ENCODE results near the gene RPL13. TPM values are rescaled to one million over a fixed set of nuclear protein-coding genes. Genes with fewer than 3 reads are reported as not detected.

RPL13 gene
- total RNA-seq, 1 donor from 2014 or later, result 4,195 TPM

- no peak for DNase-seq (ENCODE audit: low read depth)
These were observed 15.2 kb upstream of the RPL13 start for GRCh38 chr16:89545044-89545830.

GRCh38 chr16:89545831-89546574, 14.5 kb upstream of the RPL13 start:
- no peak for DNase-seq (ENCODE audit: low read depth)

GRCh38 chr16:89546781-89547180, 13.7 kb upstream of the RPL13 start:
- no peak for DNase-seq (ENCODE audit: low read depth)

- DNase-seq (ENCODE audit: low read depth), result no peak
These were observed 13.2 kb upstream of the RPL13 start for GRCh38 chr16:89547291-89547690.

DNA sequence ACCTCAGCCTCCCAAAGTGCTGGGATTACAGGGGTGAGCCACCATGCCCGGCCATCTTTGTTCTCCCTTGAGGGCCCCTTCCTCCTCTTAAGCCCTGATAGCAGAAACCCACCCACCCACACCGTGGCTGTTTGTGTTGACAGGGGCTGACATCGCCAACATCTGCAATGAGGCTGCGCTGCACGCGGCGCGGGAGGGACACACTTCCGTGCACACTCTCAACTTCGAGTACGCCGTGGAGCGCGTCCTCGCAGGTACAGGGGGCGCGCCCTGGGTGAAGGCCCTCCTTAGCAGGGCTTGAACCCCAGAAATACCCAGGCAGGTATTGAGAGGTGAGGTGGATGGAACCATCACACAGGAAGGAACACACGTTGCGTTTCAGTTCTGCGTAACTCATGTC, 12.6 kb upstream of the RPL13 start:
- DNase-seq (ENCODE audit: low read depth), result no peak

DNA sequence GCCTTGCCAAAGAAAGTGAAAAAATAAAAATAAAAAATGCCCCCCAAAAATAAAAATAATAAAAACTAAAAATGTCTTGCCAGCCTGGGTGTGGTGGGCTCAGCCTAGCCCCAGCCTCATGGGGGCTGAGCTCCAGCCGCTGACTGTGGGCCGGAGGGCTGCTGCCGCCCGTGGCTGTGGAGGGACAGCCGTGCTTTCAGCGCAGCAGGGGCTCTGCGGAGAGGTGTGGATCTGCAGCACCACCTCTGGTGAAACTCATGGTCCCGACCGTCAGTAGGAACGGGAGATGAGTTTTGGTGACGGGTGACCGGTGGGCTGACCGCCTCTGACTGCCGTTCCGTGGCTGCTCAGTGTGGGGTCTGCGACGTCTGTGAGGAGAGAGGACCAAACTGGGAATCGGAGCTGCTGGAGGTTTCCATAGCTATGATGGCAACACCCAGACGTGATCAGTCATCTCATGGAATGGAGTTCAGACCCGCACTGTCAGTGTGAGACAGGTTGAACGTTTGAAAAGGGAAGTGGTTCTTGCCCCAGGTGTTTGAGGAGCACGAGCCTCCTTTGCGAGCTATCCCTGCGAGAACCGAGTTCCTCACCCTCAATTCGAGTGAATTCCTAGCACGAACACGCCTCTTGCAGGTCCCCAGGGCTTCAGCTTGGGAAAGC, 12.0 kb upstream of the RPL13 start:
- DNase-seq (ENCODE audit: low read depth), result no peak

GRCh38 chr16:89549007-89549700, 11.3 kb upstream of the RPL13 start:
- no peak for DNase-seq (ENCODE audit: low read depth)

DNA sequence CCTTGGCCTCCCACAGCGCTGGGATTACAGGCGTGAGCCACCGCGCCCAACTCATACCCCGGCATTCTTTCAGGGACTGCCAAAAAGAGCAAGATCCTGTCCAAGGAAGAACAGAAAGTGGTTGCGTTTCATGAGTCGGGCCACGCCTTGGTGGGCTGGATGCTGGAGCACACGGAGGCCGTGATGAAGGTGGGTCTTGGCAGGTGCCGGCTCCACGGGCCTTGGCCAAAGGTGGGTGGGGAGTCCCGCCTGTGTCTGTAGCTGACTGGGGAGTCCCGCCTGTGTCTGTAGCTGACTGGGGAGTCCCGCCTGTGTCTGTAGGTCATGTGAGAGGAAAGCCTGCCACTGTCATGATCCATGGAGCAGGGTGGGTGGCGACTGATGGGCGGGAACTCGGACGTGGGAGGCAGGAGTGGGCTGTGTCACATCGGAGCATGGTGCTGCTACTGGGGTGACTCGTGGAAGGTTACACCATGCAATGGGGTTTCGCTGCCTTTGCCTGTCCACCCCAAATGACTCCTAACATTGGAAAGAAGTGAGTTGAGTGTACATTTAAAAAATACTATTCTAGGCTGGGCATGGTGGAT, 10.0 kb upstream of the RPL13 start:
- DNase-seq (ENCODE audit: low read depth), result no peak

DNA sequence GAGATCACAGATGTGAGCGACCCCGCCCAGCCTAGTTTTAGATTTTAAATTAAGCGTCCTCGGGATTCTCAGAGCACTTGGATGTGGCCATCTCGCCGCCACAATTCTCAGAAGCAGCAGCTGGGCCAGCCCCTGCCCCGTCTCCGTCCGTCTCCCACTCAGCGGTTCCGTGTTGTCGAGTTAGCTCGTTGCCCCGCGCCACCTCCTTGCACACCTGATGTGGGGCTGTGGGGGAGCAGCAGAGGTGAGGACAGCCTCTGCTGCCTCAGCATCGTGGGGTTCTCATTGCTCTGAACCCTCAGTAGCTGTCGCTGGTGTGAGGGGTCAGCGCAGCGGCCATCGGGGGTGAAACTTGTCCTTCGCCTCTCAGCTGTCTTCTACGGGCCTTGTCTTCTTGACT, 8.2 kb upstream of the RPL13 start:
- no peak for DNase-seq (ENCODE audit: low read depth)

DNA sequence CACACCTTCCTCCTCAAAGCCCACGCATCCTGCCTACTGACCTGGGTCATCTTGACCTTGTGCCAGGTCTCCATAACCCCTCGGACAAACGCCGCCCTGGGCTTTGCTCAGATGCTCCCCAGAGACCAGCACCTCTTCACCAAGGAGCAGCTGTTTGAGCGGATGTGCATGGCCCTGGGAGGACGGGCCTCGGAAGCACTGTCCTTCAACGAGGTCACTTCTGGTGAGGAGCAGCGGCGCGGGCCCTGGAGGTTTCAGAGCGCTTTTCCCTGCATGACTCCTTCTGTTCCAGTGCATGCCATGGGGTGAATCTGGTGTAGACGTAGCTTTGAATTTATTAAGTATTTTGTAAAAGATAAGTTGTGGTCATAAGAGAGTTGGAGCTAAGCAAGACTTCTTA, 7.6 kb upstream of the RPL13 start:
- no peak for DNase-seq (ENCODE audit: low read depth)

GRCh38 chr16:89553733-89554132, 6.7 kb upstream of the RPL13 start:
- DNase-seq (ENCODE audit: low read depth), result no peak

GRCh38 chr16:89554343-89554742, 6.1 kb upstream of the RPL13 start:
- no peak for DNase-seq (ENCODE audit: low read depth)

DNA sequence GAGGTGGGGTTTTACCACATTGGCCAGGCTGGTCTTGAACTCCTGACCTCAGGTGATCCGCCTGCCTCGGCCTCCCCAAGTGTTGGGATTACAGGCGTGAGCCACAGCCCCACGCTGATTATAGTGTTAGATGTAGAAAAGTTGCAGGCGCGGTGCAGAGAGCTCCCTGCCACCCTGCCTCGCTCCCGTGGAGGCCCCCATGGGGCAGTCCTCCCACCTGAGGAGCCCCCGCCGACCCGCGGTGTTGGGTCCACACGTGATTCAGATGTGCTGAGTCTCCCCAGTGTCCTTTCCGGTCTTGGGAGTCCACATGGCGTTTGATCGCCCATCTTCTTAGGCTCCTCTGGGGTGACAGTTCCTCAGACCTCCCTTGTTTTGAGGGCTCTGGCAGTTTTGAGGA, 5.2 kb upstream of the RPL13 start:
- no peak for DNase-seq (ENCODE audit: low read depth)

GRCh38 chr16:89555780-89556179, 4.7 kb upstream of the RPL13 start:
- DNase-seq (ENCODE audit: low read depth), result no peak

GRCh38 chr16:89556750-89557689, 3.5 kb upstream of the RPL13 start:
- peak; percentile 76 for DNase-seq (ENCODE audit: low read depth)

DNA sequence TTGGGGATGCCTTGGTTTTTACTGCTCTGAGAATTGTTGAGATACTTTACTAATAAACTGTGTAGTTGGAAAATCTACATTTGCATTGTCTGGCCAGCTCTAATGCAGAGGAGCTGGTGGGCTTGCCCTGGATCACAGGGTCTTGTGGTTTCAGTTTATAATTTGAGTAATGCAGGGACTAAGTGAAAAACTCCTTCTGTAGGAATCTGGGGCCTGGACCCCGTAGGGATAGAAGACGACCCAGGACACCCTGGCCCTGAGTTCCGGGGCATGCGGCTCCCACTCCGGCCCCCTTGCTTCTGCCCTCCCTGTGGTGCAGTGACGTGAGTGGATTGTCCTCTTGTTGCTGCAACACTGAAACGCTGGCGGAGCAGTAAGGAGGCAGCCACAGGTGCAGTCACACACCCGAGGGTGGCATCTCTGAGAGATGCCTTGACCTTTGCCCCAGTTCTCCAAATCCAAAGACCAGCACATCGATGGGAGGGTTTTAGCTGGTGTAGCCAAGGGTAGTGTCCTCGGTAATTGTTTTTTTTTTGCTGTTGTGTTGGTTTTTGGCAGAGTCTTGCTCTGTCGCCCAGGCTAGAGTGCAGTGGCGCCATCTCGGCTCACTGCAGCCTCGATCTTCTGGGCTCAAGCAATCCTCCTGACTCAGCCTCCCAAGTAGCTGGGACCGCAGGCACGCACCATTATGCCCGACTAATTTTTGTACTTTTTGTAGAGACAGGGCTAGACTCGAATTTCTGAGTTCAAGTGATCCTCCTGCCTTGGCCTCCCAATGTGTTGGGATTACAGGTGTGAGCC, 2.6 kb upstream of the RPL13 start:
- no peak for DNase-seq (ENCODE audit: low read depth)

- no peak for DNase-seq (ENCODE audit: low read depth)
These were observed 831 bp downstream of the RPL13 start for GRCh38 chr16:89561142-89561883.

- DNase-seq (ENCODE audit: low read depth), result no peak
These were observed 1.6 kb downstream of the RPL13 start for GRCh38 chr16:89561884-89562599.

All from myocyte (in vitro differentiated cells).